ENCODE data around the gene OBSL1. TPM values are rescaled to one million over a fixed set of nuclear protein-coding genes. Genes with fewer than 3 reads are reported as not detected.

OBSL1 gene
- total RNA-seq, 1 donor from 2014 or later, result 43.6 TPM

Other genes with a start within 250 kb of the OBSL1 start
- gene RESP18, start 238.8 kb downstream of the OBSL1 start, total RNA-seq, result not detected
- gene DNPEP, start 183.6 kb downstream of the OBSL1 start, total RNA-seq, result 37.4 TPM
- 1.8 TPM for gene DES, start 153.2 kb downstream of the OBSL1 start, total RNA-seq
- gene SPEG, start 136.7 kb downstream of the OBSL1 start, total RNA-seq, result 1.5 TPM
- 43.4 TPM for gene GMPPA, start 72.6 kb downstream of the OBSL1 start, total RNA-seq
- 0.05 TPM for gene ASIC4, start 57.1 kb downstream of the OBSL1 start, total RNA-seq
- gene CHPF, start 27.7 kb downstream of the OBSL1 start, total RNA-seq, result 55.1 TPM
- 2.1 TPM for gene TMEM198, start 27.5 kb downstream of the OBSL1 start, total RNA-seq
- gene INHA, start 771 bp upstream of the OBSL1 start, total RNA-seq, result 0.20 TPM
- 7.7 TPM for gene STK11IP, start 26.3 kb upstream of the OBSL1 start, total RNA-seq
- 0.20 TPM for gene SLC4A3, start 56.1 kb upstream of the OBSL1 start, total RNA-seq

All from left lobe of liver (tissue), 1 donor.